ENCODE results near the gene GRK2.
"Not testable (repeated sequence)": the region's sequence is repeated elsewhere in the genome, so short reads cannot be mapped to it uniquely, and the experiment has no call there.

The GRK2 gene

DNA sequence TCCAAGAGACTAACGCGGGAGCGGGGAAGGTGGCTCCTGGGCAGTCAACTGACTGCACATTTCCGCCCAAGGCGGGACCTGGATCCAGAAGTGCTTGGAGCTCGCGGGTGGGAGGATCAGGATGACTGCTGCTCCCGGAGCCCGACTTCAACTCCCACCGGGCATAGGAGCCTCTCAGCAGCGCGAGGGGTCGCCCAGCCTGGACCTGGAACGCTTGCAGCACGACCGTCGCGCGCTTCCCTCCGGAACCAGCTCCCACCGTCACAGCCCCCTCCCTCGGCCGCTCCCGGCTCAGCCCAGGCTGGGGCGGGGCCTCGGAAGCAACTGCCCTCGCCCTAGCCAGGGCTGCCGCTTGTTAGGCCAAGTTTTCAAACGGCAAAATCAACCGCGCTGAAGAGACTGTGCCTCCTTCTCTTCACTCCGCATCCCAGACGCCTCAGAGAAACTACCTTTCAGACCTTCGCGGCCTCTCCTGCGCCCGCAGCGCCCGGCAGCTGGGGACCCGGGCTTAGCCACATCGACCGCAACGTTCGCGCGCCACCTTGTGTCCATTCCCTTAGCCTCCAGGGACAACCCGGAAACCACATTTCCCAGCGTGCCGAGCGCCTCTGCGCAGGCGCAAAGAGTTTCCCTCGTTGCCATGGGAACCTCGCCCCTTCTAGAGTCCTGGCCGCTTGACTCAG, 51.1 kb downstream of the GRK2 start:
- DNase-seq (ENCODE audit: insufficient read length, low spot score) (peak; percentile 98), FAIRE-seq (peak; percentile 95)
- TF ChIP-seq POU2F2 (IDR thresholded peaks at IDR 0.05; ENCODE audit: low read depth, low read length) (peak; percentile 68; the same call in 1 of the 2 replicates), SPI1 (IDR thresholded peaks at IDR 0.05; ENCODE audit: low read depth, low read length) (no peak), TAF1 (IDR thresholded peaks at IDR 0.05; ENCODE audit: low read depth, low read length) (no peak), POLR2A (IDR thresholded peaks at IDR 0.05; ENCODE audit: low read depth, low read length) (no peak), PAX5 (IDR thresholded peaks at IDR 0.05; ENCODE audit: insufficient read depth, low read length, severe bottlenecking) (no peak), POLR2AphosphoS5 (IDR thresholded peaks at IDR 0.05; ENCODE audit: low read depth, low read length) (peak; percentile 34; the same call in 1 of the 2 replicates)

DNA sequence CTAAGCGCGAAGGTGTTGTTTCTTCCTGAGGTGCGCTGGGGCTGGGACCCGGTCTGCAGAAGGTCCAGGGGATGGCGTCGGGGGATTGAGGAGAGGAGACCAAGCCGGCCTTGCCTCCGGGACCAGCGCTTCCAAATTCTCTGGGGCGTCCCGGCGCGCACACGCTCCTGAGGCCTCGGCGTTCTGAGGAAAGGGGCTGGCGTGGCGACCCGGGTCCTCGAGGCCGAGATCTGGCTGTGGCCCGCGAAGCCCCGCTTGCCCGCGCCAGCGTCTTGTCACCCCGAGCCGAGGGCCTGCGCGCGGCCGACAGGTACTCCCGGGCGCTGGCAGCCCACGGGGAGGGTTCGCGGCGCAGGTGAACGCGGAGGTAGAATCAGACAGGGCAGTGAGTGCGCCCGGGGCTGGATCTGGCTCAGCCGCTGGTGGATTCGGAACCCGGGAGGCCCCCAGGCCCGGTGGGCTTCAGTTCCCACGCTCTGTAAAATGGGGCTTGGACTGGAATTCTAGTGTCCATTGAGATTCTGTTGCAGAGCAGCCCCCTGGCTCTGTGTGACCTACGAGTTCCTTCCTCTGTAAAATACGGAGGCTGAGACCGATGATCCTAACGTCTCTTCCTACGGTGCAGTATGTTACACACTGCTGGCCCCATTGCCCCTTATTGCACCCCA, 51.7 kb downstream of the GRK2 start:
- no peak for DNase-seq (ENCODE audit: insufficient read length, low spot score)
- TF ChIP-seq TAF1 (IDR thresholded peaks at IDR 0.05; ENCODE audit: low read depth, low read length), result no peak
- no peak for TF ChIP-seq PAX5 (IDR thresholded peaks at IDR 0.05; ENCODE audit: insufficient read depth, low read length, severe bottlenecking)
- no peak for TF ChIP-seq POLR2A (IDR thresholded peaks at IDR 0.05; ENCODE audit: low read depth, low read length)
- TF ChIP-seq SPI1 (IDR thresholded peaks at IDR 0.05; ENCODE audit: low read depth, low read length), result no peak
- TF ChIP-seq POLR2AphosphoS5 (IDR thresholded peaks at IDR 0.05; ENCODE audit: low read depth, low read length), result no peak
- no peak for TF ChIP-seq POU2F2 (IDR thresholded peaks at IDR 0.05; ENCODE audit: low read depth, low read length)
- no peak for FAIRE-seq

DNA sequence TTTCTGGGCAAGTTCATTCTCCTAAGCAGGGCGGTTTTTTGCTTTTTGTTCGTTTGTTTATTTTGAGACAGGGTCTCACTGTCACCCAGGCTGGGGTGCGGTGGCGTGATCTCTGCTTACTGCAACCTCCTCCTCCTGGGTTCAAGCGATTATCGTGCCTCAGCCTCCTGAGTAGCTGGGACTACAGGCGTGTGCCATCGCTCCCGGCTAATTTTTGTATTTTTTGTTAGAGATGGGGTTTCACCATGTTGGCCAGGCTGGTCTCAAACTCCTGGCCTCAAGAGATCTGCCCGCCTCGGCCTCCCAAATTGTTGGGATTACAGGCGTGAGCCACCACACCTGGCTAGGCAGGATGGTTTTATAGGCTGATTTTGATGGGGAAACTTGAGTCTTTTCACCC, 52.6 kb downstream of the GRK2 start:
- FAIRE-seq; DNase-seq (ENCODE audit: insufficient read length, low spot score): not testable (repeated sequence)

DNA sequence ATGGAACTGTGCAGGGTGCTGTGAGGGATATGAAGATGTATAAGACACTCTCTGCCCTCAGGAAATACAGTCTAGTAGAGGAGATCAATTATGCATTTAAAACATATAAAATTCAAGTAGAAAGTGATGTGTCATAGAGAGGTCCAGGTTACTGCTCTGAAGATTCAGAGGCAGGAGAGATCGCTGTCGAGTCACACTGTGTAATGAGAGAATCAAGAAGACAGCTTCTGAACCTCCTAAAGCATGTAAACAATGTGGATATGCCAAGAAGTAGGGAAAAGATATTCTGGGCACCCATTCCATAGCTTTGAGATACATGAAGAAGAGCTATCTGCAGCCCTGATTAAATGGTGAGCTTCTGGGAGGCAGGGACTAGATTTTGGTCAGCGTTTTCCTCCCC, 53.7 kb downstream of the GRK2 start:
- TF ChIP-seq POLR2AphosphoS5 (IDR thresholded peaks at IDR 0.05; ENCODE audit: low read depth, low read length) (no peak), PAX5 (IDR thresholded peaks at IDR 0.05; ENCODE audit: insufficient read depth, low read length, severe bottlenecking) (no peak), TAF1 (IDR thresholded peaks at IDR 0.05; ENCODE audit: low read depth, low read length) (no peak), POLR2A (IDR thresholded peaks at IDR 0.05; ENCODE audit: low read depth, low read length) (no peak), POU2F2 (IDR thresholded peaks at IDR 0.05; ENCODE audit: low read depth, low read length) (no peak), SPI1 (IDR thresholded peaks at IDR 0.05; ENCODE audit: low read depth, low read length) (no peak)
- DNase-seq (ENCODE audit: insufficient read length, low spot score) (no peak), FAIRE-seq (no peak)

DNA sequence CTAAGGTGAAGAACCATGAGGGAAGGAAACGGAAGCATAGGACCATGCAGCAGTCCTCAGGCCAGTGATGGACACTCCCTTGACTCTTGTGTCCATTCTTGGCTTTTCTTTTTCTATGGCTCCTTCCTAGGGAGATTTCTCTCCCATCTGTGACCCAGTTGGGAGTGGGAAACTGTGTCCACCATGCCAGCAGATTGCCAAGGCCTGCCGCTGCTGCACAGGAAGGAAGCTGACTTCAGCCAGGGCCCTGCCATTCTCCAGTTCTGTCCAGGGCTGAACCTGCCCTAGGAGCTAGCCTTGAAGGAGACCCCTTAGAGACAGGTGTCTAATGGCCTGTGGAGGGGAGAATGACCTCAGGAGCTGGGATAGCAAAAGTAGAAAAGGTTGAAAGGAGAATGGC, 54.4 kb downstream of the GRK2 start:
- DNase-seq (ENCODE audit: insufficient read length, low spot score) (no peak), FAIRE-seq (no peak)
- TF ChIP-seq TAF1 (IDR thresholded peaks at IDR 0.05; ENCODE audit: low read depth, low read length) (no peak), SPI1 (IDR thresholded peaks at IDR 0.05; ENCODE audit: low read depth, low read length) (no peak), PAX5 (IDR thresholded peaks at IDR 0.05; ENCODE audit: insufficient read depth, low read length, severe bottlenecking) (no peak), POU2F2 (IDR thresholded peaks at IDR 0.05; ENCODE audit: low read depth, low read length) (no peak), POLR2A (IDR thresholded peaks at IDR 0.05; ENCODE audit: low read depth, low read length) (no peak), POLR2AphosphoS5 (IDR thresholded peaks at IDR 0.05; ENCODE audit: low read depth, low read length) (no peak)

DNA sequence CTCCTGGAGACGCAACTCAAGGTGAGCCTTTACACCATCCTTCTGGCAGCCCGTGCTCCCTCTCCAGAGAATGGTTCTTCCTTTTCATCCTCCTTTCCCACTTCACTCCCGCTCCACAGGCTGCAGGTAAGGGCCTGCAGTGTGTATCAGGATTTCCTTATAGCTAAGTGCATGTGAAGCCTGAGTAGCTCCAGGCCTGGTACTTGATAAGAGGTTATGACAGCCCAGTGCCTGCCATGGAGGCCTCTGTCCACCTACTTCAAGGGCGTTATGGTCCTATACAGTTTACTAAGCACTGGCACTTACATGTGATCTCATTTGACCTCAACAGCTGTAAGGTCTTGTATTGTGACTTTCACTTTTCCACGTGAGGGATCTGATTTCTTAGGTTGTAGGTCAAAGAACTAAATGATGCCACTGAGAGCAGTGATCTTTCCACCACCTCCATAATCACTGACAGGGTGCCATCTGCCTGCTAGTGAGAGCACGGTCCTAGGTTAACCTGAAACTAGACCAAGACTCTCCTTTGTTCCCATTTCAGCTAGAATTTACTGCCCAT, 55.1 kb downstream of the GRK2 start:
- DNase-seq (ENCODE audit: insufficient read length, low spot score), result no peak
- FAIRE-seq, result no peak
- TF ChIP-seq TAF1 (IDR thresholded peaks at IDR 0.05; ENCODE audit: low read depth, low read length) (no peak), SPI1 (IDR thresholded peaks at IDR 0.05; ENCODE audit: low read depth, low read length) (no peak), POU2F2 (IDR thresholded peaks at IDR 0.05; ENCODE audit: low read depth, low read length) (no peak), POLR2A (IDR thresholded peaks at IDR 0.05; ENCODE audit: low read depth, low read length) (no peak), PAX5 (IDR thresholded peaks at IDR 0.05; ENCODE audit: insufficient read depth, low read length, severe bottlenecking) (no peak), POLR2AphosphoS5 (IDR thresholded peaks at IDR 0.05; ENCODE audit: low read depth, low read length) (no peak)

DNA sequence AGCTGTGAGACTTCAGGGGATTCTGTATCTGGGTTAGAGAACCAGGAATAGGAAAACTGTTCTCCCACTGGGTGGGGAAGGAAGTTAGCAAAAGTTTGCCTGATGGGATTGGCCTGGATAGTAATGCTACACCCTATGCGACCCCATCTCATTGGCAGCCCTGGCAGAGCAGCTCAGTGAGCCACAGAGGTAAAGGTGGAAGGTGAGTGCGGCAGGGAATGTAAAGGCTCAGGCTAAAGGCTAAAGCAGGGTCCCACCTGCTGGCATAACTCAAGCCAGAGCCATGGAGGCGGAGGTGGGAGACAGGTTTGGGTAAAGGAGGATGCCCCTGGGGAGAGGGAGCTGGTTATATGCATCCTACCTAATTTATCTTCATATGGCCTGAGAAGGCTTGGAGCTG, 55.8 kb downstream of the GRK2 start:
- FAIRE-seq (no peak), DNase-seq (ENCODE audit: insufficient read length, low spot score) (no peak)
- TF ChIP-seq POU2F2 (IDR thresholded peaks at IDR 0.05; ENCODE audit: low read depth, low read length) (no peak), POLR2AphosphoS5 (IDR thresholded peaks at IDR 0.05; ENCODE audit: low read depth, low read length) (no peak), POLR2A (IDR thresholded peaks at IDR 0.05; ENCODE audit: low read depth, low read length) (no peak), SPI1 (IDR thresholded peaks at IDR 0.05; ENCODE audit: low read depth, low read length) (no peak), TAF1 (IDR thresholded peaks at IDR 0.05; ENCODE audit: low read depth, low read length) (no peak), PAX5 (IDR thresholded peaks at IDR 0.05; ENCODE audit: insufficient read depth, low read length, severe bottlenecking) (no peak)

DNA sequence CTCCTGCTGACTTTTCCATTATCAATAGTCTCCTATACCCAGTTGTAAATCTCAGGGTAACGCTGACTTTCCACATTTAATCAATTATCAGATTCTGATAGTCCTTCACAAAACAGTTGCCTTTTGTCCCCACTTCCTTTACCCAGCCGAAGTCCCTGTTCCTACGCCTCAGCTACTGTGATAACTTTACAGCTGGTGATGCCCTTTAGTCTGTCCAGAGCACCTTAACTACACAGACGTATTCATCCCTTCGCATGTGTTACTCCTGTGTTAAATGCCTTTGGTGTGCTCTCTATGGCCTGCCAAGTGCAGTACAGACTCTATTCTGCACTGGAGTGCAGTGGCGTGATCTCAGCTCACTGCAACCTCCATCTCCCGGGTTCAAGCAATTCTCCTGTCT, 57.3 kb downstream of the GRK2 start:
- no peak for DNase-seq (ENCODE audit: insufficient read length, low spot score)
- TF ChIP-seq SPI1 (IDR thresholded peaks at IDR 0.05; ENCODE audit: low read depth, low read length), result no peak
- TF ChIP-seq POLR2AphosphoS5 (IDR thresholded peaks at IDR 0.05; ENCODE audit: low read depth, low read length), result no peak
- no peak for TF ChIP-seq TAF1 (IDR thresholded peaks at IDR 0.05; ENCODE audit: low read depth, low read length)
- TF ChIP-seq PAX5 (IDR thresholded peaks at IDR 0.05; ENCODE audit: insufficient read depth, low read length, severe bottlenecking), result no peak
- TF ChIP-seq POLR2A (IDR thresholded peaks at IDR 0.05; ENCODE audit: low read depth, low read length), result no peak
- no peak for TF ChIP-seq POU2F2 (IDR thresholded peaks at IDR 0.05; ENCODE audit: low read depth, low read length)
- no peak for FAIRE-seq

DNA sequence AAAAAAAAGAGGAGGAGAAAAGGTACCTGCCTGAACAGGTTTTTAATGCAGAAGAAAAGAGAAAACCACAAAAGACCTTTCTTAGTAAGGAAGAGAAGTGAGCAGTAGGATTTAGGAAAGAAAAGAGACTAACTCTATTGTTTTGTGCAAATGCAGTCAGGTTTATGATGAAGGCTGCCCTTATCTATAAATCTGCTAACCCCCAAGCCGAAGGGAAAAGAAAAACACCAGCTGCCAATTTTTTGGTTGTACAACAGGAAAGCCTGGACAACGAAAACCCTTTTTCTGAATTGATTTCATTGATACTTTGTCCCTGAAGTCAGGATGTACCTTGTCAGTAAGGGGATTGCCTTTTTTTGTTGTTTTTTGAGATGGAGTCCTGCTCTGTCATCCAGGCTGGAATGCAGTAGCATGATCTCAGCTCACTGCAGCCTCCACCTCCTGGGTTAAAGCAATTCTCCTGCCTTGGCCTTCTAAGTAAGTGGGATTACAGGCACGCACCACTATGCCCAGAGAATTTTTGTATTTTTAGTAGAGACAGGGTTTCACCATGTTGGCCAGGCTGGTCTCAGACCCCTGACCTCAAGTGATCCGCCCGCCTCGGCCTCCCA, 65.9 kb downstream of the GRK2 start:
- FAIRE-seq, result no peak
- no peak for DNase-seq (ENCODE audit: insufficient read length, low spot score)
- no peak for TF ChIP-seq PAX5 (IDR thresholded peaks at IDR 0.05; ENCODE audit: insufficient read depth, low read length, severe bottlenecking)
